Mucosa of descending colon (tissue), 3 donors: Measurements from ENCODE around the gene TRANK1. TPM values are rescaled to one million over a fixed set of nuclear protein-coding genes. Genes with fewer than 3 reads are reported as not detected.

ENCODE experiments used
- ATAC-seq: fragments of 200-7000 bp; cut with Tn5 transposase; one replicate; pipeline ENCODE4 v1.9.1; 2020; ENCODE audit warnings: mild to moderate bottlenecking, moderate library complexity
- DNase-seq, 3 donors: peaks; one replicate each; pipeline ENCODE4 v3.0.0-alpha.2; 2020
- H3K36me3 ChIP-seq: fragments of 200-600 bp; one replicate; pipeline ENCODE4 v1.8.0; 2021; ENCODE audit warnings: low read depth, mild to moderate bottlenecking
- H3K4me1 ChIP-seq: fragments of 200-600 bp; one replicate; pipeline ENCODE4 v1.8.0; 2021; ENCODE audit warnings: low read depth, mild to moderate bottlenecking
- H3K4me3 ChIP-seq: fragments of 200-600 bp; one replicate; pipeline ENCODE4 v1.8.0; 2021; ENCODE audit warnings: mild to moderate bottlenecking
- H3K9me3 ChIP-seq: fragments of 200-600 bp; one replicate; pipeline ENCODE4 v1.8.0; 2021; ENCODE audit warnings: mild to moderate bottlenecking
- CTCF ChIP-seq: fragments of 200-600 bp; IDR thresholded peaks from one replicate; pipeline ENCODE4 v1.8.0; 2022; ENCODE audit warnings: antibody characterized with exemption, mild to moderate bottlenecking
- intact Hi-C, 2 donors: fragments of 100-400 bp; cut with DNase I in 1 of 2; cut with micrococcal nuclease in 1 of 2; formaldehyde crosslinking; loops; one replicate each; pipeline versions ENCODE4 v1.11.0 to v1.11.1; 2022; cut with DNase I, micrococcal nuclease
- total RNA-seq, 3 donors: library from RNA; stranded (reverse); fragmentation: NEBNext Ultra II Directional in 2 of 3; extraction: Animal tissue kit (Norgen Biotek cat#: 25700) in 2 of 3; gene quantifications; one replicate each; pipeline versions ENCODE4 v1.2.1 to v1.2.4, GENCODE V29; 2021 to 2023
- donor health status: DM: no; HTN: no; CAD: no; lungs with moderate emphysema.
- donor health status: DM: no; HTN: no; CAD: no.
- donor health status: DM: no; HTN: yes; CAD: no.

The TRANK1 gene
- total RNA-seq, 3 donors from 2014 or later = 78.6 to 163 (median 97.3) TPM

GRCh38 chr3:36895496-36896409, 49.1 kb downstream of the TRANK1 start:
- H3K4me3 ChIP-seq = no peak overlapping the region
- H3K9me3 ChIP-seq = no peaks in the 10 kb centered on the region
- no peaks in the 10 kb centered on the region for H3K4me1 ChIP-seq
- intact Hi-C loops = no loop called here
- DNase-seq (no peak), ATAC-seq (no peak)
- peaks cover 4% of the 10 kb centered on the region for H3K36me3 ChIP-seq
- TF ChIP-seq CTCF = no peak

- no peak for ATAC-seq
- Histone ChIP-seq H3K4me3 (no peak overlapping the region), H3K36me3 (peaks cover 4% of the 10 kb centered on the region), H3K4me1 (no peaks in the 10 kb centered on the region), H3K9me3 (no peaks in the 10 kb centered on the region)
- DNase-seq = no peak
- intact Hi-C loops = no loop called here
- no peak for TF ChIP-seq CTCF
Observed at GRCh38 chr3:36894914-36895313, 49.9 kb downstream of the TRANK1 start.

GRCh38 chr3:36893826-36894225, 51.0 kb downstream of the TRANK1 start:
- Histone ChIP-seq H3K4me1 (no peaks in the 10 kb centered on the region), H3K9me3 (no peaks in the 10 kb centered on the region)
- intact Hi-C loops = no loop called here

GRCh38 chr3:36893137-36893557, 51.7 kb downstream of the TRANK1 start:
- Histone ChIP-seq H3K9me3 (no peaks in the 10 kb centered on the region), H3K4me3 (no peak overlapping the region), H3K4me1 (no peaks in the 10 kb centered on the region), H3K36me3 (peaks cover 4% of the 10 kb centered on the region)
- peak; percentile 87 for ATAC-seq
- intact Hi-C loops = no loop called here
- no peak for DNase-seq
- no peak for TF ChIP-seq CTCF

More at GRCh38 chr3:36893826-36894225, 51.0 kb downstream of the TRANK1 start:
- H3K36me3 ChIP-seq = peaks cover 4% of the 10 kb centered on the region
- ATAC-seq (no peak), DNase-seq (no peak)
- TF ChIP-seq CTCF = no peak
- no peak overlapping the region for H3K4me3 ChIP-seq

GRCh38 chr3:36892457-36893136, 52.3 kb downstream of the TRANK1 start:
- intact Hi-C loops = no loop called here
- Histone ChIP-seq H3K4me1 (no peaks in the 10 kb centered on the region), H3K4me3 (no peak overlapping the region), H3K9me3 (no peaks in the 10 kb centered on the region), H3K36me3 (peaks cover 4% of the 10 kb centered on the region)
- DNase-seq (no peak), ATAC-seq (no peak)
- TF ChIP-seq CTCF = no peak
